ENCODE data around the gene TMEM132D.
"Not testable (repeated sequence)": the region's sequence is repeated elsewhere in the genome, so short reads cannot be mapped to it uniquely, and the experiment has no call there.

TMEM132D gene

DNA sequence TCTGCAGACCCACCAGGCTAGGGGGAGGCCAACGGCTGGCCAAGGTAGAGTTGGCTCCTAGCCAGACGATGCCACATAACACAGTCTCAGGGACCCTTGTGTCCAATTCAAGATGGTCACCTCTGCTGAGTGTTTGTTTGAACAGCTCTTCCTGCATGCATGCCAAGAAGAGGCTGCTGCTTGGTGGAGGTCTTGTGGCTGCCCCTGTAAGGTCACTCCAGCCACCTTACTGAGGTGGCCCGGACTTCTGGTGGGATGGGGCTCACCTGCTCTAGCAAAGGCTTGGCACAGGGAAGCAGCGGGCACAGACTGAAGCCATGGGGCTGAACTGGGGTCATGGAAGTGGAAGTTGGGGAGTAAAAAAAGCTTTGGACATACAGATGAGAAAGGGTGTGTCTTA, 840.2 kb downstream of the TMEM132D start:
- no peak for DNase-seq (ENCODE audit: low read depth)
- TF ChIP-seq, protein P1, sequence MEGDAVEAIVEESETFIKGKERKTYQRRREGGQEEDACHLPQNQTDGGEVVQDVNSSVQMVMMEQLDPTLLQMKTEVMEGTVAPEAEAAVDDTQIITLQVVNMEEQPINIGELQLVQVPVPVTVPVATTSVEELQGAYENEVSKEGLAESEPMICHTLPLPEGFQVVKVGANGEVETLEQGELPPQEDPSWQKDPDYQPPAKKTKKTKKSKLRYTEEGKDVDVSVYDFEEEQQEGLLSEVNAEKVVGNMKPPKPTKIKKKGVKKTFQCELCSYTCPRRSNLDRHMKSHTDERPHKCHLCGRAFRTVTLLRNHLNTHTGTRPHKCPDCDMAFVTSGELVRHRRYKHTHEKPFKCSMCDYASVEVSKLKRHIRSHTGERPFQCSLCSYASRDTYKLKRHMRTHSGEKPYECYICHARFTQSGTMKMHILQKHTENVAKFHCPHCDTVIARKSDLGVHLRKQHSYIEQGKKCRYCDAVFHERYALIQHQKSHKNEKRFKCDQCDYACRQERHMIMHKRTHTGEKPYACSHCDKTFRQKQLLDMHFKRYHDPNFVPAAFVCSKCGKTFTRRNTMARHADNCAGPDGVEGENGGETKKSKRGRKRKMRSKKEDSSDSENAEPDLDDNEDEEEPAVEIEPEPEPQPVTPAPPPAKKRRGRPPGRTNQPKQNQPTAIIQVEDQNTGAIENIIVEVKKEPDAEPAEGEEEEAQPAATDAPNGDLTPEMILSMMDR (conservative IDR thresholded peaks at IDR 0.05; ENCODE audit: low read depth, low read length) = no peak
- no peak overlapping the region for H3K4me3 ChIP-seq (ENCODE audit: low read length)

DNA sequence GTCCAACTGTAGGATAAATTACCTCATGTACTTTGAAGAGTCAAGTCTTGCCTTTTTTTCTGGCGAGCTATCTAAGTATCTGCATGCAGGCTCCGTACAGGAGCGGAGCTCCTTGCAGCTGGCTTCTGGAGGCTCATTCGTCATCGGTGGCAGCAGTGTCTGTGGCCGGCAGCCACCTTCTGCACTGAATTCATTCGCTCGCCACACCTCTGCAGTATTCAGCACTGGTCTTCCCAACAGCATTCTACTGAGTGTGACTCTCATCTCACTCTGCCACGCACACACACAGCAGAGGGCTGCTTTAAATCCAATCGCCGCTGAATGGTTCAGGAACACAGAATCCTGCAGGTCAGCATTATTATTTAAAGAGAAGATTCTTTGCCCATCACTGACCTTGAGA, 850.6 kb downstream of the TMEM132D start:
- TF ChIP-seq, protein P1 (conservative IDR thresholded peaks at IDR 0.05; ENCODE audit: low read depth, low read length) = no peak
- no peak for DNase-seq (ENCODE audit: low read depth)
- no peak overlapping the region for H3K4me3 ChIP-seq (ENCODE audit: low read length)

DNA sequence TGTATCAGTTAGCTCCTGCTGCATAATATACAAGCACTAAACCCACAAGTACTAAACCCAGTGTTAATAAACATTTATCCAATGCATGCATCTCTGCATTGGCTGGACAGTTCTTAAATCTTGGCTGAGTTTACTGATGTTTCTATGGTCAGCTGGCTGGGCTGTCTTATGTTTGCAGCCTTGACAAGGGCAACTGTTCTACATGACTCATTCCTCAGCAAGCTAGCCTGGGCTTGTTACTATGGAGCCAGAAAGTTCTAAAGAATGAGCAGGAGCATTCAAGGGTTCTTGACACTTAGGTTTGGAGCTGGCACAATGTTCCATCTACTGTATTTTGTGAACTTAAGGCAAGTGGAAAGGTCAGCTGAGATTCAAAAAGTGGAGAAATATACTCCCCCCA, 851.5 kb downstream of the TMEM132D start:
- DNase-seq (ENCODE audit: low read depth) = no peak
- TF ChIP-seq, protein P1 (conservative IDR thresholded peaks at IDR 0.05; ENCODE audit: low read depth, low read length) = no peak

DNA sequence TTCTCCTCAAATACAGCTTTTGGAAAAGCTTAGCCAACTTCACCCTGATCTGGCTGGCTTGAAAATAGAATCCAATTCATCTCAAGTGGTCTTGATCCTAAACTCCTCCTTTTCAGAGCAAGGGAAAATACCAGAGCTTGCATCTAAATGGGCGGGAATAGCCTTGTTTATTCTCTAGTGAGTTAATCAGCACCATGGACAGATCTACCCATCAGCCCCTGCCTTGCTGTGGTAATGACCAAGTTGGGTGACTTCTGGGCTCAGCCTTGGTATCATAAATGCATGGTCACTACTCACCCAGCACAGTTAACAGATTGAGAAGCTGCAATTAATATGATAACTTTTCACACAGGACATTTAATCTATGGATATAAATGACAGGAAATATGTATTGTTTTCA, 853.9 kb downstream of the TMEM132D start:
- no peak for DNase-seq (ENCODE audit: low read depth)
- TF ChIP-seq, protein P1 (conservative IDR thresholded peaks at IDR 0.05; ENCODE audit: low read depth, low read length) = no peak
- no peak overlapping the region for H3K4me3 ChIP-seq (ENCODE audit: low read length)

More for the DNA sequence above, 851.5 kb downstream of the TMEM132D start:
- no peak overlapping the region for H3K4me3 ChIP-seq (ENCODE audit: low read length)

DNA sequence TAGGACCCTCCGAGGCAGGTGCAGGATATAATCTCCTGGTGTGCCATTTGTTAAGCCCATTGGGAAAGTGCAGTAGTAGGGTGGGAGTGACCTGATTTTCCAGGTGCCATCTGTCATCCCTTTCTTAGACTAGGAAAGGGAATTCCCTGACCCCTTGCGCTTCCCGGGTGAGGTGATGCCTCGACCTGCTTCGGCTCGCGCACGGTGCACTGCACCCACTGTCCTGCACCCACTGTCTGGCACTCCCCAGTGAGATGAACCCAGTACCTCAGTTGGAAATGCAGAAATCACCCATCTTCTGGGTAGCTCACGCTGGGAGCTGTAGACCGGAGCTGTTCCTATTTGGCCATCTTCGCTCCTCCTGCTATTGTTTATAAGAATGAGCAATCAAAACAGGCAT, 860.5 kb downstream of the TMEM132D start:
- H3K4me3 ChIP-seq (ENCODE audit: low read length); DNase-seq (ENCODE audit: low read depth): not testable (repeated sequence)

DNA sequence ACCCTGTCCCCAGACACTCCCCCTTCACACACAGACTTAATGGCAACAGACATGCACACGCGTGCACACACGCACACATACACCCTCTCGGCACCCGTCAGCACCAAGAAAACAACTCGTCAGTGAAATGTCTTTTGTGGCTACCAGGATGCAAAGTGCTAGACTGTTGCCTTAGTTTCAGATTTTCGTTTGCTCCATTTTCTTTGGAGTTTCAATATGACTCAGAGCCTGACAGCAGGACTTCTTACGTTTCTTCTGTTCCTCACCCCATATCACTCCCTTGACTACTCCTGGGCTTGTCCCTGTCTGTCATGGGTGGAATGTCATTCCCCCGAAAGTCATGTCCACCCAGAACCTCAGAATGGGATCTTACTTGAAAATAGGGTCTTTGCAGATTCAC, 867.7 kb downstream of the TMEM132D start:
- TF ChIP-seq, protein P1 (conservative IDR thresholded peaks at IDR 0.05; ENCODE audit: low read depth, low read length) = no peak
- no peak for DNase-seq (ENCODE audit: low read depth)
- no peak overlapping the region for H3K4me3 ChIP-seq (ENCODE audit: low read length)

DNA sequence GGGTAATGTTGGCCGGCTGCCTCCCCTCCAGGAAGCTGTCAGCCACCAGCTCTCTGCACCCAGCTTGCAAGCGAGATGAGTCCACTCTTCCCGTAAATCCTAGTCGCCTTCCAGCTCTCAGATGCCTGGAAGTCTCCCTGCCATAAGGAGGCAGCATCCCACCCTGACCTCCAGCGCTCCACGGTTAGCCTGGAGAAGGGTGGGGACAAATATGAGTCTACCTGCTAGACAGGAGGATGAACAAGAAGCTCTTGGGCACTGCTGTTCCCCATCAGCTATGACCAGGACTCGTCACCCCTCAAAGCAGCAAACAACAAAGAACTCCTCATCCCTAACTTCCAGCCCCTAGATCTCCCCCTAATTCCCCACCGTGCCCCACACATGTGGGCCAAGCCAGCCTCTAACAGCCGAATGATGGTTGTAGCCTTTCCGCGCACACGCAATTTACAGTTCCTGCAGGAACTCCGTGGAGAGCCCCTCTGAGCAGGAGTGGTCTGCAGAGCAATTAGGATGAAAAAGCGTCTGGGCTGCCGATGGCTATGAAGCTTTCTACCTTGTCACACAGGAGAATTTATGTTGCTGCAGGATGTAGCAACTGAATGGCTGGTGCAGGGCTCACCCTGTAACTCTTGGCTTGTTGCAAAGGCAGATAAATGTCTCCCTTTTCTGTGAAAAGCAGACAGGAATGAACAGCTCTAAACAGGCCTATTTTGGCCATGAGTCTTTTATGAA, 869.1 kb downstream of the TMEM132D start:
- no peak for DNase-seq (ENCODE audit: low read depth)
- TF ChIP-seq, protein P1 (conservative IDR thresholded peaks at IDR 0.05; ENCODE audit: low read depth, low read length) = no peak
- no peak overlapping the region for H3K4me3 ChIP-seq (ENCODE audit: low read length)

Data from retinal pigment epithelial cell (primary cell).